Activated T-cell treated with anti-CD3 and anti-CD28 coated beads, Interleukin-2, amount 50 U/mL, for 72 hours (primary cell): ENCODE measurements around the gene EXD3. TPM values are rescaled to one million over a fixed set of nuclear protein-coding genes. Genes with fewer than 3 reads are reported as not detected.

Source experiments
- ATAC-seq, 2 donors: fragments of 150-1000 bp; cut with Tn5 transposase; replicated peaks in 1 of 2; 2 replicates each; pipeline ENCODE4 v1.10.0; 2021; ENCODE audit warnings: moderate library complexity in 2 of 2, mild to moderate bottlenecking in 1 of 2
- DNase-seq, 2 donors: peaks; one replicate each; pipeline ENCODE4 v3.0.0; 2021 to 2022; ENCODE audit warnings: mixed read lengths in 1 of 2
- H3K27ac Mint-ChIP-seq: one replicate; pipeline ENCODE4 v1.8.0; 2022; ENCODE audit warnings: mild to moderate bottlenecking, moderate library complexity, mixed read lengths
- H3K27me3 Mint-ChIP-seq: one replicate; pipeline ENCODE4 v1.8.0; 2022; ENCODE audit warnings: low read depth, mixed read lengths
- H3K36me3 Mint-ChIP-seq, 2 donors: one replicate each; pipeline ENCODE4 v1.8.0; 2022; ENCODE audit warnings: mixed read lengths in 2 of 2, mild to moderate bottlenecking in 1 of 2; ENCODE audit not compliant: insufficient read depth in 2 of 2
- H3K4me1 Mint-ChIP-seq: one replicate; pipeline ENCODE4 v1.8.0; 2022; ENCODE audit warnings: low read depth, mixed read lengths
- H3K4me3 Mint-ChIP-seq, 2 donors: one replicate each; pipeline ENCODE4 v1.8.0; 2022; ENCODE audit warnings: mild to moderate bottlenecking in 2 of 2, mixed read lengths in 2 of 2, moderate library complexity in 2 of 2
- H3K9me3 Mint-ChIP-seq, 2 donors: one replicate each; pipeline ENCODE4 v1.8.0; 2022; ENCODE audit warnings: mixed read lengths in 2 of 2
- total RNA-seq, 2 donors: library from RNA; stranded (reverse); gene quantifications; one replicate each; pipeline ENCODE4 v1.2.3, GENCODE V29; 2022

EXD3 gene
- total RNA-seq, 2 donors from 2014 or later = 23.7 to 26.0 TPM

- no peak overlapping the region for H3K27ac Mint-ChIP-seq
- H3K27me3 Mint-ChIP-seq = no peaks in the 10 kb centered on the region
- H3K4me3 Mint-ChIP-seq = no peak overlapping the region
- H3K4me1 Mint-ChIP-seq = no peaks in the 10 kb centered on the region
- ATAC-seq (no peak), DNase-seq (no peak)
- H3K36me3 Mint-ChIP-seq = no peaks in the 10 kb centered on the region
- H3K9me3 Mint-ChIP-seq = no peaks in the 10 kb centered on the region
Observed at GRCh38 chr9:137428841-137429545, 6.0 kb upstream of the EXD3 start.

- Mint-ChIP-seq H3K4me3 (no peak overlapping the region), H3K4me1 (no peaks in the 10 kb centered on the region), H3K27ac (no peak overlapping the region), H3K9me3 (no peaks in the 10 kb centered on the region), H3K36me3 (no peaks in the 10 kb centered on the region), H3K27me3 (no peaks in the 10 kb centered on the region)
- DNase-seq (no peak), ATAC-seq (no peak)
Observed at GRCh38 chr9:137428311-137428630, 5.3 kb upstream of the EXD3 start.

- no peak overlapping the region for H3K4me3 Mint-ChIP-seq
- H3K9me3 Mint-ChIP-seq = no peaks in the 10 kb centered on the region
- H3K27ac Mint-ChIP-seq = no peak overlapping the region
- no peak for DNase-seq
- H3K4me1 Mint-ChIP-seq = no peaks in the 10 kb centered on the region
- ATAC-seq = no peak
- no peaks in the 10 kb centered on the region for H3K36me3 Mint-ChIP-seq
- no peaks in the 10 kb centered on the region for H3K27me3 Mint-ChIP-seq
Observed at GRCh38 chr9:137427454-137428310, 4.7 kb upstream of the EXD3 start.

GRCh38 chr9:137426018-137426681, 3.2 kb upstream of the EXD3 start:
- H3K9me3 Mint-ChIP-seq = no peaks in the 10 kb centered on the region

GRCh38 chr9:137423514-137424291, 741 bp upstream of the EXD3 start:
- Mint-ChIP-seq H3K27me3 (no peaks in the 10 kb centered on the region), H3K4me3 (peak overlapping the region; percentile 63 to 70), H3K27ac (no peak overlapping the region), H3K9me3 (no peaks in the 10 kb centered on the region), H3K36me3 (no peaks in the 10 kb centered on the region), H3K4me1 (peaks cover 9% of the 10 kb centered on the region)
- ATAC-seq (peak in 1 of 2 donors; percentile 17), DNase-seq (peak in 1 of 2 donors; percentile 23)

More at GRCh38 chr9:137426018-137426681, 3.2 kb upstream of the EXD3 start:
- Mint-ChIP-seq H3K27ac (no peak overlapping the region), H3K36me3 (no peaks in the 10 kb centered on the region), H3K4me3 (no peak overlapping the region), H3K4me1 (peaks cover 9% of the 10 kb centered on the region), H3K27me3 (no peaks in the 10 kb centered on the region)
- DNase-seq = no peak
- ATAC-seq = no peak

- Mint-ChIP-seq H3K4me1 (peaks cover 9% of the 10 kb centered on the region), H3K27me3 (no peaks in the 10 kb centered on the region), H3K4me3 (peak overlapping the region; percentile 89 to 91), H3K9me3 (no peaks in the 10 kb centered on the region), H3K27ac (peak overlapping the region; percentile 33), H3K36me3 (no peaks in the 10 kb centered on the region)
- DNase-seq (no peak), ATAC-seq (no peak)
Observed at GRCh38 chr9:137421838-137422603, 941 bp downstream of the EXD3 start.

GRCh38 chr9:137417161-137418021, 5.6 kb downstream of the EXD3 start:
- peaks cover 25% of the 10 kb centered on the region for H3K4me1 Mint-ChIP-seq
- no peaks in the 10 kb centered on the region for H3K27me3 Mint-ChIP-seq
- no peak overlapping the region for H3K27ac Mint-ChIP-seq
- peak overlapping the region; percentile 49 to 77 for H3K4me3 Mint-ChIP-seq
- H3K9me3 Mint-ChIP-seq = no peaks in the 10 kb centered on the region
- DNase-seq (peak; percentile 33 to 41), ATAC-seq (peak; percentile 67 to 73)
- no peaks in the 10 kb centered on the region for H3K36me3 Mint-ChIP-seq

- Mint-ChIP-seq H3K4me3 (peak overlapping the region in 1 of 2 donors; percentile 77), H3K36me3 (no peaks in the 10 kb centered on the region), H3K27me3 (no peaks in the 10 kb centered on the region), H3K9me3 (no peaks in the 10 kb centered on the region), H3K27ac (no peak overlapping the region), H3K4me1 (peaks cover 24% of the 10 kb centered on the region)
- DNase-seq (no peak), ATAC-seq (no peak)
Observed at GRCh38 chr9:137416563-137417151, 6.3 kb downstream of the EXD3 start.

GRCh38 chr9:137416006-137416562, 6.9 kb downstream of the EXD3 start:
- Mint-ChIP-seq H3K36me3 (no peaks in the 10 kb centered on the region), H3K4me1 (peaks cover 21% of the 10 kb centered on the region), H3K27me3 (no peaks in the 10 kb centered on the region), H3K9me3 (no peaks in the 10 kb centered on the region), H3K27ac (no peak overlapping the region), H3K4me3 (no peak overlapping the region)
- DNase-seq = no peak
- ATAC-seq = no peak

- no peaks in the 10 kb centered on the region for H3K27me3 Mint-ChIP-seq
- no peak overlapping the region for H3K4me3 Mint-ChIP-seq
- DNase-seq = no peak
- H3K36me3 Mint-ChIP-seq = no peaks in the 10 kb centered on the region
- no peaks in the 10 kb centered on the region for H3K9me3 Mint-ChIP-seq
- no peak overlapping the region for H3K27ac Mint-ChIP-seq
- H3K4me1 Mint-ChIP-seq = peaks cover 21% of the 10 kb centered on the region
- ATAC-seq = no peak
Observed at GRCh38 chr9:137415451-137415850, 7.5 kb downstream of the EXD3 start.

GRCh38 chr9:137412431-137412830, 10.5 kb downstream of the EXD3 start:
- Mint-ChIP-seq H3K27ac (no peak overlapping the region), H3K27me3 (no peaks in the 10 kb centered on the region), H3K9me3 (no peaks in the 10 kb centered on the region), H3K36me3 (no peaks in the 10 kb centered on the region), H3K4me3 (no peak overlapping the region), H3K4me1 (peaks cover 21% of the 10 kb centered on the region)
- no peak for DNase-seq
- no peak for ATAC-seq
